ENCODE results near the gene CASR. TPM values are rescaled to one million over a fixed set of nuclear protein-coding genes. Genes with fewer than 3 reads are reported as not detected.

CASR gene
- total RNA-seq, 4 donors from 2014 or later = 0.04 TPM; not detected in 3

DNA sequence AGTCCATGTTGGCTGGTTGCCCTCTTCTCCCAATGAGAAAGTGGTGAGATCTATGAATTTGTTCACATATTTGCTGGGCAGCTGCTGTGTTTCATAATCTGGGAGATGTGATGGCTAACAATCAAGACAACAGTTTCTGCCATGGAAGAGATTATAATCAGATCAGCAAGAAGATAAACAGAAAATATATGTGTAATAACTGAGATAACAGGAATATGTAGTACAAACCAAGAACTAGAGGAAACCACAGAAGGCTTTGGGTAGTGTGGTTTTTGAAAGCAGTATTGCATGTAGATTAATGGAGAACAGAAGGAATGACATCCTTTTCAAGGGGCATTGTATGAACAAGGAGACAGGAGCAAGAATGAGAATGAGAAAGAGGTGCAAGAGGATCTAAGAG, 129.4 kb downstream of the CASR start:
- H3K4me1 ChIP-seq = no peaks in the 10 kb centered on the region

DNA sequence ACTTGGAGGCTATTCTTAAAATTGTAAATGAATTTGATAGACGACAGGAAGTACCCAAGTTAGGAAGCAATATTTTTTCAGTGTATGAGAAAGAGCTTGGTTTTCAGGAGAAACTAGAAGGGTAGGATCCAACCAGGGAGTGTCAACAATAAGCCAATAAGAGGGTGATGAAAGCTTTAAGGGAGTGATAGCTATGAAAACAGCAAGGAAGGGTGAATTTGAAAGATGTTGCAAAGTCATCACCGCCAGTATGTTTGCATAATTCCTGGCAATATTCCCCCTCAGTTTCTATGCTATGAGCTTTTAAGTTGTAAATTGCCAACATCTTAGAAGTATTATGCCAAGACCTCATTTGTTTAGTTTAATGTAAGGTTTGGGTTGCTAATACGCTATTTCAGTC, 129.8 kb downstream of the CASR start:
- TF ChIP-seq POLR2A (IDR thresholded peaks at IDR 0.05) (no peak), EP300 (IDR thresholded peaks at IDR 0.05) (no peak), POLR2AphosphoS5 (IDR thresholded peaks at IDR 0.05) (no peak)
- TF ChIP-seq, protein P1, sequence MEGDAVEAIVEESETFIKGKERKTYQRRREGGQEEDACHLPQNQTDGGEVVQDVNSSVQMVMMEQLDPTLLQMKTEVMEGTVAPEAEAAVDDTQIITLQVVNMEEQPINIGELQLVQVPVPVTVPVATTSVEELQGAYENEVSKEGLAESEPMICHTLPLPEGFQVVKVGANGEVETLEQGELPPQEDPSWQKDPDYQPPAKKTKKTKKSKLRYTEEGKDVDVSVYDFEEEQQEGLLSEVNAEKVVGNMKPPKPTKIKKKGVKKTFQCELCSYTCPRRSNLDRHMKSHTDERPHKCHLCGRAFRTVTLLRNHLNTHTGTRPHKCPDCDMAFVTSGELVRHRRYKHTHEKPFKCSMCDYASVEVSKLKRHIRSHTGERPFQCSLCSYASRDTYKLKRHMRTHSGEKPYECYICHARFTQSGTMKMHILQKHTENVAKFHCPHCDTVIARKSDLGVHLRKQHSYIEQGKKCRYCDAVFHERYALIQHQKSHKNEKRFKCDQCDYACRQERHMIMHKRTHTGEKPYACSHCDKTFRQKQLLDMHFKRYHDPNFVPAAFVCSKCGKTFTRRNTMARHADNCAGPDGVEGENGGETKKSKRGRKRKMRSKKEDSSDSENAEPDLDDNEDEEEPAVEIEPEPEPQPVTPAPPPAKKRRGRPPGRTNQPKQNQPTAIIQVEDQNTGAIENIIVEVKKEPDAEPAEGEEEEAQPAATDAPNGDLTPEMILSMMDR (IDR thresholded peaks at IDR 0.05) = no peak
- no peaks in the 10 kb centered on the region for H3K36me3 ChIP-seq
- 43 to 45% methylated on average over 3 of the region's 3 CpGs for WGBS, 2 donors (ENCODE audit: low coverage in 1 of 2)
- ATAC-seq = no peak
- peaks cover 11% of the 10 kb centered on the region for H3K27me3 ChIP-seq
- H3K9me3 ChIP-seq = no peaks in the 10 kb centered on the region
- no peaks in the 10 kb centered on the region for H3K4me1 ChIP-seq
- no peak overlapping the region for H3K4me3 ChIP-seq
- no peak overlapping the region for H3K27ac ChIP-seq

More for the DNA sequence above, 129.4 kb downstream of the CASR start:
- no peak overlapping the region for H3K4me3 ChIP-seq
- TF ChIP-seq, protein P1 (IDR thresholded peaks at IDR 0.05) = no peak
- TF ChIP-seq POLR2A (IDR thresholded peaks at IDR 0.05) (no peak), EP300 (IDR thresholded peaks at IDR 0.05) (no peak), POLR2AphosphoS5 (IDR thresholded peaks at IDR 0.05) (no peak)
- ATAC-seq = no peak
- H3K36me3 ChIP-seq = no peaks in the 10 kb centered on the region
- no peak overlapping the region for H3K27ac ChIP-seq
- no peaks in the 10 kb centered on the region for H3K9me3 ChIP-seq
- peaks cover 11% of the 10 kb centered on the region for H3K27me3 ChIP-seq

DNA sequence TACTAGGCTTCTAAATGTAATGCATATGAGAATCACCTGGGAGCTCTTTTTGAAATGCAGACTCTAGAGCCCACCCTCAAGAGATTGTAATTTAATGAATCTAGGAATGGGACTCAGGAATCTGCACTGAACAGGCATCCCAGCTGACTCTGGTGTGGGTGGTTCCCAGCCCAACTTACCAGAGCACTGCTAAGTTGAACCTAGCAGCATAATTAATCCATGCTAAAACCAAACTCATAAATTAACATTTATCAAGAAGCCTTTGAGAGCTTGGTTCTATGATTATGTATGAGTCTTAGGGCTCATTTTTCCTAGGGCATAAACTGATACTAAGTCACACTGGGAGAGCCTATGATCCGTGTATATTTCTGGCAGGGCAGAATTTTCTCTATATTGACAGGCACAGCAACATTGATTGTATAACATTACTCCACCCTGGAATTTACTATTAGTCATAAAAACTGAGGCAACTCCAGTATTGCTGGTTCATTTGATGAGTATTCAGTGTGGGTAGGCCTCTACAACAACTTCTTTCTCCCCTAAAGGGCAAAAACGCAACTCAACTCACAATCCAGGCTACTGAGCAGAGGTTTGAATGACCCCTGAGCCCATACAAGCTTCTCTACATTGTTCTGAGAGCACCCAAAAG, 130.9 kb downstream of the CASR start:
- H3K4me3 ChIP-seq = no peak overlapping the region
- no peak for TF ChIP-seq EP300 (IDR thresholded peaks at IDR 0.05)
- WGBS, 2 donors (ENCODE audit: low coverage in 1 of 2) = 74 to 100% methylated on average over 1 to 2 of the region's 2 CpGs

DNA sequence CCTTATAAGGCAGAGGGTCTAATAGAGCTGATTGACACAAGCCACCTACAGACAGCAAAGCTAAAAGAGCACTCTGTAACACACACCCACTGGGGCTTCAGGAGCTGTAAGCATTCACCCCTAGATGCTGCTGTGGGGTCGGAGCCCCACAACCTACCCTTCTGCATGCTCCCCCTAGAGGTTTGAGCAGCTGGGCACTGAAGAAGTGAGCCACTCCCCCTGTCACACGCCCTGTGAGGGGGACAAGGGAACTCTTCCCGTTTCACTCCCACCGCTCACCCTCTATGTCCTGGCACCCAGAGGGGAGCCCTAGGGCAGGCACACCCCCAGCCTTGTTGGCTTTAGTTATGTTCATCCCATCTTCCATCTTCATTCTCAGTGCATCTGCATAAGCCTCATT, 132.2 kb downstream of the CASR start:
- no peak for ATAC-seq
- Histone ChIP-seq H3K27ac (no peak overlapping the region), H3K4me3 (no peak overlapping the region), H3K4me1 (no peaks in the 10 kb centered on the region), H3K27me3 (peaks cover 11% of the 10 kb centered on the region), H3K9me3 (no peaks in the 10 kb centered on the region), H3K36me3 (no peaks in the 10 kb centered on the region)
- WGBS, 2 donors (ENCODE audit: low coverage in 1 of 2) = 47% methylated on average over 3 of the region's 4 CpGs; no CpG with 5 or more reads in 1 of the 2 donors
- TF ChIP-seq, protein P1 (IDR thresholded peaks at IDR 0.05) = no peak
- TF ChIP-seq EP300 (IDR thresholded peaks at IDR 0.05) (no peak), POLR2AphosphoS5 (IDR thresholded peaks at IDR 0.05) (no peak), POLR2A (IDR thresholded peaks at IDR 0.05) (no peak)

More for the DNA sequence above, 130.9 kb downstream of the CASR start:
- no peaks in the 10 kb centered on the region for H3K4me1 ChIP-seq
- H3K27ac ChIP-seq = no peak overlapping the region
- no peak for ATAC-seq
- peaks cover 11% of the 10 kb centered on the region for H3K27me3 ChIP-seq
- no peaks in the 10 kb centered on the region for H3K9me3 ChIP-seq
- H3K36me3 ChIP-seq = no peaks in the 10 kb centered on the region

DNA sequence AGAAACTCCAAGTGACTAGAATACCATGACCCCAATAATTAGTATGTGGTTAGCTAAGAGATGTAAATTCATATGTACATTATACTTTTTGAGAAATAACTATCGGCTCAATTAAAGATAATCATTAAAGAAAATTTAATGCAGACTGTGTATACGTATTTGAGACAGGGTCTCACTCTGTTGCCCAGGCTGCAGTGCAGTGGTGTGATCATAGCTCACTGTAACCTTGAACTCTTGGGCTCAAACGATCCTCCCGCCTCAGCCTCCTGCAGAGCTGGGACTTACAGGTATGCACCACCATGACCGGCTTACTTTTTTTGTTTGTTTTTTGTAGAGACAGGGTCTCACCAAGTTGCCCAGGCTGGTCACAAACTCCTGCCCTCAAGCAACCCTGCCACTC, 132.9 kb downstream of the CASR start:
- Histone ChIP-seq H3K27me3 (peaks cover 11% of the 10 kb centered on the region), H3K4me3 (no peak overlapping the region), H3K27ac (no peak overlapping the region), H3K36me3 (no peaks in the 10 kb centered on the region), H3K9me3 (no peaks in the 10 kb centered on the region), H3K4me1 (no peaks in the 10 kb centered on the region)
- 63 to 83% methylated on average over 5 of the region's 5 CpGs for WGBS, 2 donors (ENCODE audit: low coverage in 1 of 2)
- TF ChIP-seq POLR2A (IDR thresholded peaks at IDR 0.05) = no peak
- TF ChIP-seq, protein P1 (IDR thresholded peaks at IDR 0.05) = no peak
- no peak for TF ChIP-seq EP300 (IDR thresholded peaks at IDR 0.05)
- no peak for TF ChIP-seq POLR2AphosphoS5 (IDR thresholded peaks at IDR 0.05)
- no peak for ATAC-seq

All from gastroesophageal sphincter (tissue), 4 donors.